ENCODE results near the gene CAPN11. TPM values are rescaled to one million over a fixed set of nuclear protein-coding genes. Genes with fewer than 3 reads are reported as not detected.

CAPN11 gene
- total and polyA plus RNA-seq, 2 experiments from 2014 or later: 1.1 to 1.7 TPM

GRCh38 chr6:44139351-44139743, 19.3 kb upstream of the CAPN11 start:
- ATAC-seq (no peak), DNase-seq (ENCODE audit: low spot score) (no peak)
- H3K4me1 Mint-ChIP-seq: peaks cover 24% of the 10 kb centered on the region
- Histone ChIP-seq H3K9me2 (ENCODE audit: insufficient read depth) (no peaks in the 10 kb centered on the region), H4K20me1 (replicated peaks; ENCODE audit: insufficient read depth) (no peaks in the 10 kb centered on the region; the same call in 1 of the 2 replicates), H3K4me3 (no peak overlapping the region), H2AFZ (no peak overlapping the region), H3K4me1 (ENCODE audit: insufficient read depth) (no peaks in the 10 kb centered on the region; the same call in 1 of the 2 replicates), H3K27ac (ENCODE audit: low read depth) (no peak overlapping the region), H3K4me2 (no peak overlapping the region), H3K79me2 (replicated peaks; ENCODE audit: insufficient read depth) (no peaks in the 10 kb centered on the region), H3K27me3 (ENCODE audit: insufficient read depth) (no peaks in the 10 kb centered on the region), H3F3A (replicated peaks; ENCODE audit: low read depth) (no peaks in the 10 kb centered on the region), H3K36me3 (ENCODE audit: insufficient read depth) (no peaks in the 10 kb centered on the region; the same call in 1 of the 2 replicates)
- H3K4me3 Mint-ChIP-seq: no peak overlapping the region
- H3K36me3 Mint-ChIP-seq (ENCODE audit: low read depth): peaks cover 50% of the 10 kb centered on the region
- H3K9me3 Mint-ChIP-seq: no peaks in the 10 kb centered on the region
- TF ChIP-seq CTCF (conservative IDR thresholded peaks at IDR 0.05; ENCODE audit: low read depth in 2 of 2) (no peak), NANOG (IDR thresholded peaks at IDR 0.05; ENCODE audit: borderline replicate concordance) (no peak), EZH2 (IDR thresholded peaks at IDR 0.05; ENCODE audit: low read depth, unreplicated experiment) (no peak), ETS1 (IDR thresholded peaks at IDR 0.05) (no peak), JUNB (IDR thresholded peaks at IDR 0.05; ENCODE audit: unreplicated experiment) (no peak), REST (IDR thresholded peaks at IDR 0.05; ENCODE audit: unreplicated experiment) (no peak), EZH2phosphoT487 (IDR thresholded peaks at IDR 0.05; ENCODE audit: unreplicated experiment) (no peak), ZNF331 (CRISPR knock-in tag; IDR thresholded peaks at IDR 0.05; ENCODE audit: low read depth) (no peak), ZNF114 (CRISPR knock-in tag; IDR thresholded peaks at IDR 0.05) (no peak), CREB1 (CRISPR knock-in tag; IDR thresholded peaks at IDR 0.05; ENCODE audit: low read depth) (no peak)
- peaks cover 17% of the 10 kb centered on the region for H3K27me3 Mint-ChIP-seq (ENCODE audit: insufficient read depth, low read depth, poor library complexity)
- H3K27ac Mint-ChIP-seq: no peak overlapping the region

Measured in GM23338 (cell line).